ENCODE measurements around the gene SPRY2. TPM values are rescaled to one million over a fixed set of nuclear protein-coding genes. Genes with fewer than 3 reads are reported as not detected.
A peak's percentile ranks its signal among the peaks of the same experiment; 100 is the strongest.

SPRY2 gene
- total and polyA plus RNA-seq, 2 of the 4 experiments (the other 2 are of a cell fraction): 21.1 to 47.9 TPM

- H4K8ac ChIP-seq (ENCODE audit: low read depth in 2 of 2, low read length in 2 of 2): peak overlapping the region; percentile 85 to 87
- H2BK20ac ChIP-seq (ENCODE audit: low read depth, low read length): peak overlapping the region; percentile 43; the same call in 1 of the 2 replicates
- ATAC-seq (ENCODE audit: low read depth) (peak; percentile 31), DNase-seq (peak; percentile 66)
- H4K20me1 ChIP-seq (ENCODE audit: insufficient read depth, low read length): peaks cover 23% of the 10 kb centered on the region
- H3K4me1 ChIP-seq (ENCODE audit: control insufficient read depth, insufficient read depth, low read length): no peaks in the 10 kb centered on the region; the same call in 1 of the 2 replicates
- H3K9me1 ChIP-seq (ENCODE audit: insufficient read depth, low read length): no peaks in the 10 kb centered on the region
- peak overlapping the region; percentile 49 for H3K14ac ChIP-seq (replicated peaks; ENCODE audit: low read depth, low read length)
- H3K4me2 ChIP-seq (ENCODE audit: low read depth, low read length): peak overlapping the region; percentile 90
- no peaks in the 10 kb centered on the region for H3K9me3 ChIP-seq (ENCODE audit: control insufficient read depth, insufficient read depth, low read length)
- peak overlapping the region; percentile 13 for H2AK9ac ChIP-seq (replicated peaks; ENCODE audit: low read depth, low read length, poor library complexity)
- H3K23ac ChIP-seq (ENCODE audit: low read depth, low read length): peak overlapping the region; percentile 85
- peak; percentile 71 for TF ChIP-seq RAD21 (IDR thresholded peaks at IDR 0.05; ENCODE audit: low read length)
- TF ChIP-seq CHD1 (IDR thresholded peaks at IDR 0.05; ENCODE audit: low read depth, low read length): 0 out of 2 replicates have a peak, but pooled peaks have one; percentile 37
- peak; percentile 63; the same call in 1 of the 2 replicates for TF ChIP-seq POLR2A (IDR thresholded peaks at IDR 0.05; ENCODE audit: low read depth, low read length)
- TF ChIP-seq, protein P1, sequence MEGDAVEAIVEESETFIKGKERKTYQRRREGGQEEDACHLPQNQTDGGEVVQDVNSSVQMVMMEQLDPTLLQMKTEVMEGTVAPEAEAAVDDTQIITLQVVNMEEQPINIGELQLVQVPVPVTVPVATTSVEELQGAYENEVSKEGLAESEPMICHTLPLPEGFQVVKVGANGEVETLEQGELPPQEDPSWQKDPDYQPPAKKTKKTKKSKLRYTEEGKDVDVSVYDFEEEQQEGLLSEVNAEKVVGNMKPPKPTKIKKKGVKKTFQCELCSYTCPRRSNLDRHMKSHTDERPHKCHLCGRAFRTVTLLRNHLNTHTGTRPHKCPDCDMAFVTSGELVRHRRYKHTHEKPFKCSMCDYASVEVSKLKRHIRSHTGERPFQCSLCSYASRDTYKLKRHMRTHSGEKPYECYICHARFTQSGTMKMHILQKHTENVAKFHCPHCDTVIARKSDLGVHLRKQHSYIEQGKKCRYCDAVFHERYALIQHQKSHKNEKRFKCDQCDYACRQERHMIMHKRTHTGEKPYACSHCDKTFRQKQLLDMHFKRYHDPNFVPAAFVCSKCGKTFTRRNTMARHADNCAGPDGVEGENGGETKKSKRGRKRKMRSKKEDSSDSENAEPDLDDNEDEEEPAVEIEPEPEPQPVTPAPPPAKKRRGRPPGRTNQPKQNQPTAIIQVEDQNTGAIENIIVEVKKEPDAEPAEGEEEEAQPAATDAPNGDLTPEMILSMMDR (conservative IDR thresholded peaks at IDR 0.05; ENCODE audit: low read depth, low read length): peak; percentile 96
- TF ChIP-seq CEBPB (IDR thresholded peaks at IDR 0.05; ENCODE audit: low read depth, low read length): no peak
- no peak for TF ChIP-seq NFE2L2 (IDR thresholded peaks at IDR 0.05; ENCODE audit: low read depth, low read length)
- TF ChIP-seq RFX5 (IDR thresholded peaks at IDR 0.05; ENCODE audit: low read depth, low read length): no peak
- TF ChIP-seq RCOR1 (IDR thresholded peaks at IDR 0.05; ENCODE audit: insufficient replicate concordance, low read length): no peak
- TF ChIP-seq MXI1 (IDR thresholded peaks at IDR 0.05; ENCODE audit: borderline replicate concordance, low read depth, low read length): peak; percentile 20; the same call in 1 of the 2 replicates
- peak; percentile 66 for TF ChIP-seq SMC3 (IDR thresholded peaks at IDR 0.05; ENCODE audit: low read depth, low read length)
- 0 out of 2 replicates have a peak, but pooled peaks have one; percentile 10 for TF ChIP-seq MAZ (IDR thresholded peaks at IDR 0.05; ENCODE audit: borderline replicate concordance, low read depth, low read length)
- TF ChIP-seq, protein P2, sequence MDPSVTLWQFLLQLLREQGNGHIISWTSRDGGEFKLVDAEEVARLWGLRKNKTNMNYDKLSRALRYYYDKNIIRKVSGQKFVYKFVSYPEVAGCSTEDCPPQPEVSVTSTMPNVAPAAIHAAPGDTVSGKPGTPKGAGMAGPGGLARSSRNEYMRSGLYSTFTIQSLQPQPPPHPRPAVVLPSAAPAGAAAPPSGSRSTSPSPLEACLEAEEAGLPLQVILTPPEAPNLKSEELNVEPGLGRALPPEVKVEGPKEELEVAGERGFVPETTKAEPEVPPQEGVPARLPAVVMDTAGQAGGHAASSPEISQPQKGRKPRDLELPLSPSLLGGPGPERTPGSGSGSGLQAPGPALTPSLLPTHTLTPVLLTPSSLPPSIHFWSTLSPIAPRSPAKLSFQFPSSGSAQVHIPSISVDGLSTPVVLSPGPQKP (IDR thresholded peaks at IDR 0.05; ENCODE audit: borderline replicate concordance, low read depth, low read length): no peak
- WGBS, 2 experiments (ENCODE audit: extremely low coverage in 2 of 2, insufficient read length in 1 of 2): 5% methylated on average over 25 of the region's 61 CpGs; no CpG with 5 or more reads in 1 of the 2 experiments
- peak overlapping the region; percentile 59; the same call in 2 of the 3 replicates for H2BK15ac ChIP-seq (ENCODE audit: low read depth, low read length)
- ChIA-PET POLR2A (ENCODE audit: unreplicated experiment) (no interaction called here), CTCF (interaction anchor here (0.5 to 1.8 kb wide), 18 partner anchors 10 to 859 kb away, joined by 3 to 7 read pairs (median 4); no protein-coding TSS in a partner anchor)
- H3K79me1 ChIP-seq (ENCODE audit: low read depth in 1 of 2, low read length in 2 of 2): peaks cover 0 to 3% of the 10 kb centered on the region in 2 experiments; a peak in 1 of 4 replicates
- H3K27me3 ChIP-seq (ENCODE audit: control insufficient read depth, insufficient read depth, low read length): no peaks in the 10 kb centered on the region
- H4K5ac ChIP-seq (ENCODE audit: low read depth, low read length): peak overlapping the region; percentile 62; the same call in 1 of the 2 replicates
- peak overlapping the region; percentile 53 for H3K4me3 ChIP-seq (ENCODE audit: insufficient read depth, low read depth, low read length)
- peak overlapping the region; percentile 89 for H3K9ac ChIP-seq (ENCODE audit: low read depth, low read length)
- peak overlapping the region; percentile 78 for H2BK120ac ChIP-seq (ENCODE audit: low read depth, low read length)
- peak overlapping the region; percentile 64; the same call in 1 of the 2 replicates for H3K18ac ChIP-seq (ENCODE audit: low read depth, low read length)
- peak overlapping the region; percentile 92 for H2AFZ ChIP-seq (replicated peaks; ENCODE audit: low read length, poor library complexity)
- H3K27ac ChIP-seq (ENCODE audit: insufficient read depth, low read length): peak overlapping the region; percentile 74
- H4K91ac ChIP-seq (ENCODE audit: insufficient read depth, low read depth, low read length): peak overlapping the region; percentile 35; the same call in 1 of the 2 replicates
- peak overlapping the region; percentile 35; the same call in 1 of the 2 replicates for H2AK5ac ChIP-seq (ENCODE audit: low read depth, low read length)
- peak overlapping the region; percentile 42 for H3K56ac ChIP-seq (ENCODE audit: extremely low read depth, insufficient read depth, low read length)
- in situ Hi-C loops (cut with MboI; ENCODE audit: low sequenced_read_pairs) (loop anchor here (25.0 kb wide), 1 partner anchor 930 kb away; the partner anchor contains the start of gene RBM26), dilution Hi-C loops (cut with HindIII; ENCODE audit: low sequenced_read_pairs, unreplicated experiment) (no loop called here), intact Hi-C loops (cut with micrococcal nuclease) (loop anchor here (1.0 to 10.0 kb wide), 5 partner anchors 210 to 918 kb away; no protein-coding TSS in a partner anchor)
- H3K4ac ChIP-seq (ENCODE audit: low read depth, low read length): peak overlapping the region; percentile 62
- H3K36me3 ChIP-seq (ENCODE audit: control insufficient read depth, insufficient read depth, low read length): no peaks in the 10 kb centered on the region
- no TSS peak for BruUV-seq (replicated peaks)
- peak overlapping the region; percentile 80 for H2BK5ac ChIP-seq (ENCODE audit: low read depth, low read length, poor library complexity, severe bottlenecking)
These were observed 1.8 kb upstream of the SPRY2 start for GRCh38 chr13:80342471-80343371.
